Gastroesophageal sphincter (tissue), 4 donors: Measurements from ENCODE around the gene TMEM221. TPM values are rescaled to one million over a fixed set of nuclear protein-coding genes. Genes with fewer than 3 reads are reported as not detected.

Source experiments
- ATAC-seq: fragments of 150-250 bp; one replicate; pipeline ENCODE4 v1.9.1; 2016; ENCODE audit warnings: mild to moderate bottlenecking, moderate library complexity
- H3K27ac ChIP-seq, 4 donors: fragments of 200-600 bp; sonication (generic) in 3 of 4; 1 replicate in 3 of 4; 2 replicates in 1 of 4; pipeline ENCODE4 v1.5.1; 2016 to 2019
- H3K27me3 ChIP-seq: fragments of 200-600 bp; sonication (generic); one replicate; pipeline ENCODE4 v1.5.1; 2019
- H3K36me3 ChIP-seq, 2 donors: fragments of 200-600 bp; sonication (generic); one replicate each; pipeline ENCODE4 v1.5.1; 2019; ENCODE audit warnings: control low read depth in 1 of 2
- H3K4me1 ChIP-seq, 3 donors: fragments of 200-600 bp; sonication (generic); 1 replicate in 2 of 3; 2 replicates in 1 of 3; pipeline ENCODE4 v1.5.1; 2016 to 2019; ENCODE audit warnings: control low read depth in 2 of 3
- H3K4me3 ChIP-seq, 2 donors: fragments of 200-600 bp; sonication (generic); one replicate each; pipeline ENCODE4 v1.5.1; 2019; ENCODE audit warnings: mild to moderate bottlenecking in 1 of 2, moderate library complexity in 1 of 2
- H3K9me3 ChIP-seq, 3 donors: fragments of 200-600 bp; sonication (generic); one replicate each; pipeline ENCODE4 v1.5.1; 2017 to 2019; ENCODE audit warnings: control low read depth in 2 of 3
- CTCF ChIP-seq, 4 experiments: fragments of 200-600 bp in 2 of 4; fragments of 450-650 bp in 2 of 4; sonication (generic) in 1 of 4; IDR thresholded peaks; one replicate each; pipeline ENCODE4 v1.5.1; 2017 to 2019; ENCODE audit warnings: antibody characterized with exemption in 4 of 4, mild to moderate bottlenecking in 2 of 4, moderate library complexity in 2 of 4
- EP300 ChIP-seq: sonication (generic); formaldehyde crosslinking; IDR thresholded peaks from one replicate; pipeline ENCODE4 v1.6.1; 2017; ENCODE audit warnings: antibody characterized with exemption, mild to moderate bottlenecking
- POLR2A ChIP-seq, 2 donors: fragments of 450-650 bp; IDR thresholded peaks; one replicate each; pipeline ENCODE4 v1.6.1; 2017; ENCODE audit warnings: antibody characterized with exemption in 2 of 2, mild to moderate bottlenecking in 2 of 2, moderate library complexity in 1 of 2
- POLR2AphosphoS5 ChIP-seq: sonication (generic); formaldehyde crosslinking; IDR thresholded peaks from one replicate; pipeline ENCODE4 v1.6.1; 2017; ENCODE audit warnings: antibody characterized with exemption
- WGBS, 2 donors: methylation state at CpG; one replicate each; pipeline ENCODE4 v1.1.5; 2018; ENCODE audit warnings: low coverage in 1 of 2; 5-methylcytosine and 5-hydroxymethylcytosine counted together
- total RNA-seq, 4 donors: library from RNA; depleted of rRNA; stranded (reverse); fragments of >200 nt; gene quantifications; one replicate each; pipeline ENCODE4 v1.1.0, GENCODE V29; 2016

The TMEM221 gene
- total RNA-seq, 4 donors from 2014 or later: 0.46 to 1.3 TPM; not detected in 2

- peak; percentile 27 to 85 (median 73) for TF ChIP-seq CTCF (IDR thresholded peaks at IDR 0.05)
- TF ChIP-seq POLR2AphosphoS5: no peak
- WGBS, 2 donors: 0 to 1% methylated on average over 5 to 18 of the region's 50 CpGs
- H3K27ac ChIP-seq: peak overlapping the region in 1 of 4 donors; percentile 23
Measured at GRCh38 chr19:17390665-17391370, 57.6 kb downstream of the TMEM221 start.

DNA sequence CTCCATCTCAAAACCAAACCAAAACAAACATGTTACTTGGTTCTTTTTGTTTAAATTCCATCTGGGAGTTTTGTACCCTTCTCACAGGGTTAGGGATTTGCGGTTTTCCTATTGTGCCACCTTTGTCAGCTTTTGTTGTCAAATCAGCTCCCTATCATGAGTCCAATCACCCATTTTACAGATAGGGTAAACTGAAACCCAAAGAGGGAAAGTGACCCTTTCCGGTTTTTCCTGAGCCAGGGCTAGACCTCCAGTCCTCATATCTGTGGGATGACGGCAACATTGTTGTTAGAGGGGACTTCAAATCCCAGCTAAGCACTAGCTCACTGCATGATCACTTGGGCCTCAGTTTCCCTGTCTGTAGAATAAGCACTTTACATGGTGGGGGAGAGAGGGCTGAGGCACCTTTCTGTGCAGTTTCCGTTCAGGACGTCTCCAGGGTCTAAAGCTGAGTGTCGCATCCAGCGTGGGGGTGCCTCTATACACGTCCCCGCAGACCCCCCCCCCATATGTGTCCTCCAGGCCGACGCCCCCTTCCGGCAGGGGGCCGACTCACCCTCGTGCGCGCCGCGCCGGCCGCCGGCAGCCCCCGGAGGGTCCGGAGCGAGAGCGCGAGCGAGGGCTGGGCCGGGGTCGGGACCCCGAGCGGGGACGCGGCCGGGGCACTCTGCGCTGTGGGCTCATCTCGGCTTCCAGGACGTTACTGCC, 58.4 kb downstream of the TMEM221 start:
- no peak for ATAC-seq

More at GRCh38 chr19:17390665-17391370, 57.6 kb downstream of the TMEM221 start:
- Histone ChIP-seq H3K36me3 (no peaks in the 10 kb centered on the region), H3K27me3 (peaks cover 67% of the 10 kb centered on the region), H3K9me3 (peaks cover 0 to 15% (median 0%) of the 10 kb centered on the region in 3 donors), H3K4me3 (peak overlapping the region; percentile 11 to 49), H3K4me1 (peaks cover 0 to 40% (median 7%) of the 10 kb centered on the region in 3 donors)
- ATAC-seq: peak; percentile 97

GRCh38 chr19:17389288-17389687, 59.2 kb downstream of the TMEM221 start:
- 29 to 63% methylated on average over 1 of the region's 1 CpG for WGBS, 2 donors
- Histone ChIP-seq H3K4me3 (no peak overlapping the region), H3K36me3 (no peaks in the 10 kb centered on the region), H3K27ac (no peak overlapping the region), H3K9me3 (peaks cover 0 to 15% (median 0%) of the 10 kb centered on the region in 3 donors), H3K27me3 (peaks cover 56% of the 10 kb centered on the region), H3K4me1 (peaks cover 0 to 29% (median 7%) of the 10 kb centered on the region in 3 donors)
- no peak for ATAC-seq
- TF ChIP-seq POLR2A (IDR thresholded peaks at IDR 0.05) (no peak), POLR2AphosphoS5 (no peak), CTCF (IDR thresholded peaks at IDR 0.05) (no peak), EP300 (no peak)

More for the DNA sequence above, 58.4 kb downstream of the TMEM221 start:
- TF ChIP-seq CTCF (IDR thresholded peaks at IDR 0.05): no peak
- TF ChIP-seq EP300: no peak
- TF ChIP-seq POLR2AphosphoS5: no peak
- no peak for TF ChIP-seq POLR2A (IDR thresholded peaks at IDR 0.05)
- peaks cover 64% of the 10 kb centered on the region for H3K27me3 ChIP-seq
- peak overlapping the region; percentile 11 to 49 for H3K4me3 ChIP-seq
- WGBS, 2 donors: 57% methylated on average over 3 of the region's 37 CpGs; no CpG with 5 or more reads in 1 of the 2 donors
- H3K36me3 ChIP-seq: no peaks in the 10 kb centered on the region
- peak overlapping the region in 1 of 4 donors; percentile 23 for H3K27ac ChIP-seq
- H3K9me3 ChIP-seq: peaks cover 0 to 15% (median 0%) of the 10 kb centered on the region in 3 donors
- peaks cover 0 to 37% (median 7%) of the 10 kb centered on the region in 3 donors for H3K4me1 ChIP-seq

DNA sequence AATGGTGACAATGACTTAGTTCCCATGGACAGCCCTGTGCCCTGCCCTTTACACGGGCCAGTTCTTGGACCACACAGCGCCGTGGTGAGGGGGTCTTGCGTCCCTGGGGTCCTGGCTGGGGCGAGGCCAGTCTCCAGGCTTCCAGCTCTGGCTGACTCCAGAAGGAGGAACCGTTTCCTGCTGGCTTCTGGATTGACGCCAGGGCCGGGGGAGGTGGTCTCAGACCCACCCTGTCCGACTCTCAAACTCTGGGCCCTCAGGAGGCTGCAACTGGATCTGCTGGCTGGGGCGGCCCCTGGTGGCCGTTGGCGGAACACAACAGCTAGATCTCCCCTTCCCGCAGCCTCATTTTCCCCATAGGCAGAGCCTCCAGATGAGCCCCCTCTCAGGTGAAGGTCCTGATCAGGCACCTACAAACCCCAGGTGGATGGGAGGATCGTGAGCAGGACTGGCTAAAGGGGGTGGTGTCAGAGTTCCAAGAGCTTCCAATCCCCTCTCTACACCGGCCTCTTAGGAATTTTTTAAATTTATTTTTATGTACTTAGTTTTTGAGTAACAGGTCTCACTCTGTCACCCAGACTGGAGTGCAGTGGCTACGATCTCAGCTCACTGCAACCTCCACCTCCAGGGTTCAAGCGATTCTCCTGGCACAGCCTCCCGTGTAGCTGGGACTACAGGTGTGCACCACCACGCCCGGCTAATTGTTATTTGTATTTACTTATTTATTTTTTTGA, 62.4 kb downstream of the TMEM221 start:
- peak; percentile 39 for ATAC-seq
- peaks cover 0 to 15% (median 0%) of the 10 kb centered on the region in 3 donors for H3K9me3 ChIP-seq
- WGBS, 2 donors: 44 to 54% methylated on average over 5 to 7 of the region's 20 CpGs

More for the DNA sequence above, 62.4 kb downstream of the TMEM221 start:
- no peaks in the 10 kb centered on the region for H3K36me3 ChIP-seq
- H3K4me3 ChIP-seq: no peak overlapping the region
- peaks cover 0 to 11% (median 0%) of the 10 kb centered on the region in 3 donors for H3K4me1 ChIP-seq
- TF ChIP-seq CTCF (IDR thresholded peaks at IDR 0.05) (peak in 3 of 4 experiments; percentile 80 to 89 (median 84)), POLR2A (IDR thresholded peaks at IDR 0.05) (no peak)
- H3K27ac ChIP-seq: no peak overlapping the region
- H3K27me3 ChIP-seq: peaks cover 23% of the 10 kb centered on the region

Other genes starting within 250 kb of the TMEM221 start
- 10 to 100 TPM; 11.3 to 24.0 (median 17.9) TPM for gene USE1, start 233.3 kb downstream of the TMEM221 start, total RNA-seq
- gene OCEL1, start 222.4 kb downstream of the TMEM221 start, total RNA-seq: 10 to 100 TPM in 1 of 4 donors, 1 to 10 TPM in 3; 3.5 to 15.1 (median 6.5) TPM
- gene NR2F6, start 202.7 kb downstream of the TMEM221 start, total RNA-seq: 10 to 100 TPM; 33.9 to 71.9 (median 60.2) TPM
- 1 to 10 TPM; 4.6 to 9.6 (median 5.1) TPM for gene USHBP1, start 183.9 kb downstream of the TMEM221 start, total RNA-seq
- gene BABAM1, start 181.2 kb downstream of the TMEM221 start, total RNA-seq: 10 to 100 TPM; 62.6 to 91.8 (median 81.9) TPM
- gene ANKLE1, start 166.8 kb downstream of the TMEM221 start, total RNA-seq: under 1 TPM in 2 of 4 donors, not detected in 2; 0.39 to 0.81 TPM
- gene ABHD8, start 145.2 kb downstream of the TMEM221 start, total RNA-seq: 10 to 100 TPM; 13.2 to 34.4 (median 24.3) TPM
- 100 to 1,000 TPM in 3 of 4 donors, 10 to 100 TPM in 1; 95.0 to 175 (median 113) TPM for gene MRPL34, start 142.8 kb downstream of the TMEM221 start, total RNA-seq
- gene DDA1, start 139.1 kb downstream of the TMEM221 start, total RNA-seq: 10 to 100 TPM; 13.2 to 58.5 (median 19.9) TPM
- gene ANO8, start 113.8 kb downstream of the TMEM221 start, total RNA-seq: 1 to 10 TPM; 1.3 to 6.2 (median 4.2) TPM
- 10 to 100 TPM in 3 of 4 donors, 1 to 10 TPM in 1; 9.3 to 20.2 (median 15.6) TPM for gene GTPBP3, start 111.1 kb downstream of the TMEM221 start, total RNA-seq
- 100 to 1,000 TPM in 1 of 4 donors, 10 to 100 TPM in 3; 41.4 to 110 (median 67.9) TPM for gene PLVAP, start 71.3 kb downstream of the TMEM221 start, total RNA-seq
- gene CCDC194, start 54.5 kb downstream of the TMEM221 start, total RNA-seq: not detected
- gene BST2, start 43.0 kb downstream of the TMEM221 start, total RNA-seq: 100 to 1,000 TPM in 1 of 4 donors, 10 to 100 TPM in 3; 36.6 to 196 (median 40.7) TPM
- gene MVB12A, start 28.6 kb downstream of the TMEM221 start, total RNA-seq: 10 to 100 TPM; 30.8 to 44.7 (median 37.7) TPM
- gene NXNL1, start 12.3 kb upstream of the TMEM221 start, total RNA-seq: not detected
- gene SLC27A1, start 21.9 kb upstream of the TMEM221 start, total RNA-seq: 10 to 100 TPM; 17.1 to 21.3 (median 19.6) TPM
- gene PGLS, start 63.0 kb upstream of the TMEM221 start, total RNA-seq: 10 to 100 TPM; 35.0 to 48.7 (median 39.9) TPM
- 10 to 100 TPM; 54.7 to 78.9 (median 61.2) TPM for gene COLGALT1, start 107.0 kb upstream of the TMEM221 start, total RNA-seq
- under 1 TPM; under 0.01 to 0.40 (median 0.15) TPM for gene UNC13A, start 239.7 kb upstream of the TMEM221 start, total RNA-seq